NCI-H526 treated with DMSO at 0.1 percent for 48 hours (cell line): ENCODE measurements around the gene DPP6.

Experiments
- DNase-seq: peaks from one replicate; lab custom pipeline; 2025; lab: John Stamatoyannopoulos, UW

DPP6 gene

DNA sequence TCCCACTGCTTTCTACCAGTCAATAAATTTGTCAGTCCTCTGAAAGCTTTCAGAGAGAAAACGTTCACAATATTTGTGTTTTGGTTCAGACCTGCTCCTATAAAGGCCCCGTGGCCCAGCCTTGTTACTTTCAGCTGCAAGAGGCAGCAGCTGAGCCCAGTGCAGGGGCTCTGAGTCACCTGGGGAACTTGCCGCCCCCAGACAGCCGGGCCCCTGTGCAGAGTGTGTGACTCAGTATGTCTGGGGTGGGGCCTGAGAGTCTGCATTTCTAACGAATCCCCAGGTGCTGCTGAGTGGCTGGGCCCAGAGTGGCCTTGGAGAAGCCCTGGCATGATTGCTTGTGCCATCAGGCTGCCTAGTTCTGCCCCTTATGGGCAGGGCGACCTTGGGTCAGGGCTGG lies 647.2 kb downstream of the DPP6 start:
- no peak for DNase-seq

DNA sequence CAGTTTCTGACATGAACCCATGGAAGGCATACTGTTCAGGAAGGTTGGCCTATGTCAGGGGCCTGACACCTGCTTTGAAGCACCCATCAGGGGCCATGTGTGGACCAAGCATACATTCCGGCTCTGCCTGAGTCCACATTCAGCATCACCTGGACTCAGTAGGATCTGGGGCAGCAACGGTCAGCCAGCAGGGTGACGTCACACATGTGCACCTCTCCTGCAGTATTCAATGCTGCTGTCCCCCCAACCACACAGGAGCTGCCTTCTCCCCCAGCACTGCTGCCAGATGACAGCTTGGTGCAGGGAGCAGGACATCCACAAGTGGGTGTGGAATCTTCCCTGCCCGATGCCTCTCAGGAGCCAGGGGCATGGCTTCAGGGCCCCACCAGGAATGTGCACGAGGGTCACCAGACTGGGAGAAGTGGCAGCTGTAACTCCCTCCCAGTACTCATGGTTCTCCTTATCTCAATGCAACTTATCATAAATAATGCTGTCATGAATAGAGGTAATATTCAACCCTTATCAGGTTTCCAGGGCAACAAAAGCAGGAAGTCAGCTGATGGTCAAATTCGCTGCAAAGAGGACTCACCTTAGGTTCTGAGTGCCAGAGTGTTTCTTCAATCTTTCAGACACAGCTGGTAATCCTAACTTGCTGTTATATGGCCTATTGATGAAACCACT lies 657.8 kb downstream of the DPP6 start:
- DNase-seq = no peak

DNA sequence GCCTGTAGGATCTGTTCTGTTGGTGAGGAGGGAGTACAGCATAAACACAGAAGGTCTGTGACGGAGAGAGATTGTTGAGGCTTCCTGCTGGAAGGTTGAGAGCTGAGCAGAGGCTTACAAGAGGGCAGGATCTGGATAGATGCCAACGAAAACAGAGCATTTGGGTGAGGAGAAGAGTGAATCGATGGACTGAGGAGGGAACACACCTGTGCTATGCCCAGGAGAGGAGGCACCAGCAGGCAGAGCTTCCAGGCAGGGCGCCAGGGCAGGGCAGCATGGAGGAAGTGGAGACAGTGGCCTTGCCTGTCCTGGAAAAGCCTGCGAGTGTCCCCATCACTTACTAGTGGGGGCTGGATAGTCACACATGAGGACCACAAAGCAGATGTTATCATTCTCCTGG lies 667.8 kb downstream of the DPP6 start:
- no peak for DNase-seq

DNA sequence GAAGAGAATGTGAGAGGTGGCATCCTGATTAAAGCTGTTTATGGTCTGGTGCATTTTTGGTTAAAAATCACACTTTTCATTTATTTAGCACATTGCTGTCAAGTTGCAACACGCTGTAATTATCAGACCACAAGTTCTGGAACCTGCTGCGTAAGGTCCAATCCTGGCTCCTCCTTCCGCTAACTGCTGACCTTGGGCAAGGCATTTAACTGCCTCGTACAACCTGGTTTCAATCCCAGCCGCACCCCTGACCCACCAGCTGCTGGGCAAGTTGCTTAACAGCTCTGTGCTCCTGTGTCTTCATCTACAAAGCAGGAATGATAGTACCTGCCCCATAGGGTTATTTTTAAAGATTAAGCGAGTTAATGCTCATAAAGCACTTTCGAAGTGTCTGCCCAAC lies 668.9 kb downstream of the DPP6 start:
- no peak for DNase-seq

DNA sequence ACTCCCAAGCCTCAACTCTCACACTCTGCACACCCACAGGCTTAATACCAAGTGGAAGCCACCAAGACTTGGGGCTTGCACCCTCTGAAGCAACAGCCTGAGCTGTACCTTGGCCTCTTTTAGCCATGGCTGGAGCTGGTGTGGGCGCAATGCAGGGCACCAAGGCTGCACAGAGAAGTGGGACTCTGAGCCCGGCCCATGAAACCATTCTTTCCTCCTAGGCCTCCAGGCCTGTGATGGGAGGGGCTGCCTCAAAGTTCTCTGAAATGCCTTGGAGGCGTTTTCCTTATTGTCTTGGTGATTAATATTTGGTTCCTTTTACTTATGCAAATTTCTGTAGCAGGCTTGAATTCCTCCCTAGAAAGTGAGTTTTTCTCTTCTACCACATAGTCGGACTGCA lies 674.2 kb downstream of the DPP6 start:
- no peak for DNase-seq

DNA sequence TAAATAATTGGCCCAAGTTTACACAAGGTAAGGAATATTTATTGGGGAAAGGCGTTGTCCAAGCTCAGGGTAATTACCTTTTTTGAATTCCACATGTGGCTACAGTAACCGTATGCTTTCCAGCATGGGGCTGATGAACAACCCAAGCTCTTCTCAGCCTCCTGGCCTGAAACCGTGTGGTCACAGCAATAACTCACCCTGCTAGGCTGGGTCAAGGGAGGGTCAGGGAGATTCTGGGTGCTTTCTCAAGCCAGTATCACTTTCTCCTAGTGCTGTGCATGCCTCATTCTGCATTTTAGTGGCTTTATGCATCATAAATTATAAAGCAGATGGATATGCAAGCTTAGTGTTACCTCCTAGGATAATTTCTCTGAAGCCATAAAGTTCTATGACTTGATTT lies 676.9 kb downstream of the DPP6 start:
- no peak for DNase-seq

DNA sequence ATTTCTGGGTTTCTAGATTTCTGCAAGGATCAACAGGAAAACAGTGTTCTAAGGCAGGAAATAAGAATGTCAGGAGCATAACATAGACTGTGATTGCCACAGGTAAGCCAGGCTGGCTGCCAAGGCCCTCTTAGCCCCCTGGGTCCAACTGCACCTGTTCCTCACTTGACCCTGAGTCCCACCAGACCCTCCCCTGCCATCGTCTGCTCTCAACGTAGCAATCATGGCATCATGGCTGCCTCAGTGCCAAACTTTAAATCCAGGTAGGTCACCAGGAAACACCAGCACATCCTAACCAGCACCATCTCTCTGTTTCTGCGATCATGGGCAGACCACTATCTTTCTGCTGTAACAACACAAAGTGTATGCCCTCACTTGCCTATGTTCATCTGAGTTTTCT lies 683.6 kb downstream of the DPP6 start:
- no peak for DNase-seq

DNA sequence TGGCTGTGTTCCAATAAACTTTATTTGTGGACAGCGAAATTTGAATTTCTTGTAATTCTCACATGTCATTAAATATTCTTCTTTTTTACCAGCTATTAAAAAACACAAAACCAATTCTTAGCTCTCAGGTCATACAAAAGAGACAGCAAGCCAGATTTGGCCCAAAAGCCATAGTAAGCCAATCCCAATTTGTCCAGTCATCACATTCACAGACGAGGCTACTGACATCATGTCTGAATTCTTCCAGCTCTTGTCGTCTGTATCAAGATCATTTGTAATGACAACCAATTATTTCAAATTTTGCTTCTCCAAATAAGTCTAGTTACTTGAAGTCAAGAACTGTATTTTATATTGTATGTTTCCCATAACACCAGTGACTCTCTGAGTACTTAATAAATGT lies 684.2 kb downstream of the DPP6 start:
- DNase-seq = no peak

DNA sequence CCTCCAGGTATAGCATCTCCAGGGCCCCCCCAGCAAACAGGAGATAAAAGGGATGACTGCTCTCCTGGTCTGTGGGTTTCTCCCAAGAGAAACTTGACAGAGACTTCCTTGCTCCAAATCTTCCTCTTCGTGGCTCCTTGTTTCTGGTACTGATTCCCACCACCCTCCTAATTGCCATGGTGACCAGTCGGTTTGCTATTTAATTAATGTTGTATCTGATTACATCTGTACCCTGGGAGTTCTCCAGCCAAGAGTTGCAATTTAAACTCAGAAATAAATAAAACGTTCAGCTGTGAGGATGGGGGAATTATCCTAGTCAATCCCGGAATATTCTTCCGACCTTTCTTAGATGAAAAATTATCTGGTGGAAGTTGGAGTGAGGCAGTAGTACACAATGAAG lies 686.0 kb downstream of the DPP6 start:
- DNase-seq = no peak

DNA sequence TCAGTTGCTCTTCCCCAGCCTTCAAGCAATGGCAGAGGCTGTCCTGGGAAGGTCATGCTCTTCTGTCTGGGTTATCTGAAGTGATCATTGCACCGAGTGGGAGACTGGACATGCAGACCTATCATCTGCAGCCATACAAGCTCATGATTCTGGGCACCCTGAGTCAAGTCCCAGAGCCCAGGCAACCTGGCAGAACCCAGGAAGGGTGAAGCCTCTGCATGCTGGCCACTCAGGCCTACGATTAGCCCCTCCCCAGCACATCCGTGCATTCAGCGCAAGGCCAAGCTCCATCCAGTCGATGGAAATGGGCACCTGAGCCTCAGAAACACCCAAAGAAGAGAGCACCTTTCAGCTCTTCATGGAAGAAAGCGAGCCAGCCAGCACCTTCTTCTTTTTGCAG lies 688.9 kb downstream of the DPP6 start:
- no peak for DNase-seq

DNA sequence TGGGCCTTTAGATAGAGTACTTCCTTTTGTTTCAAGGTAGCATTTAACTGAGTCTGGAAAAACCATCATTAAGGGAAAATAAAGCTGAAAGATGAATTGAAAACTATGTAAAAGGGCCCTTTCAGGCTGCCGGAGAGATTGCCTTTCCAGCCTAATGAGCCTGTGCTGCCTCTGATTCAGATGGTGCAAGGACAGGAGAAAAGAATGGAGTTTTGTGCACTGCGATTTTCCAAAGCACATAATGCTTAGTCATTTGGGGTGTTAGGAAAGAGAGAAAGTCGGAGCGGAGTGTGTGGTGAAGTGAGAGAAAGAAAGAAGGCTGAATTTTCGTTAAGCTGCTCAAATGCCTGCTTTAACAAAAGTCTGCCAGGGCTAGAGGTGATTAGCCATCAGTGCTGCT lies 691.0 kb downstream of the DPP6 start:
- no peak for DNase-seq

DNA sequence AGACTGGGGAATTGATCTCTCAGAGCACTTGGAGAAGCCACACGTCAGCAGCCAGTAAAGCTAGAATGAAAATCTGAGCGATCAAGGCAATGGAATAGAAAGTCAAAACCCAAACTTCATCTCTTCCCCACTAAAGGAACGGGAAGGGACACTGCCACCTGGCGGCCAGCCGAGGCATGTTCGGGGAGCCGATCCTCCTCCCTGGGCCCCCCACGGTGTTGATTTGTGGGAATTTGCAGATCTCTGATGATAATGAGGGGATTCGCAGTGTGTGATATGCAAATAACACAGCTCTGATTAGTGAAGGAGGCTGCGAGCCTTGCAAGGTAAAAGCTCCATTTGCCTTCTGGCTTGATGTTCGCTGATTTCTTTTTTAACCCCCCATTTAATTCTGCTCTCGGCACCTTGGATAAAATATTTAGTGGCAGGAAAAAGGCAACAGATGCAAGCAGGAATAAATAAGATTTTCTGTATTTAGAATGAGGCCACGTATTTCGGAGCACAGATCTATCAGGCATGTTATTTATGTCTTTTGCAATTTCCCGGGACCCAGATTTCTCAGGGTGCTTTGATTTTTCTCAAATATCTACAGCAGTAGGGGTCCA lies 692.2 kb downstream of the DPP6 start:
- DNase-seq = peak; percentile 12

DNA sequence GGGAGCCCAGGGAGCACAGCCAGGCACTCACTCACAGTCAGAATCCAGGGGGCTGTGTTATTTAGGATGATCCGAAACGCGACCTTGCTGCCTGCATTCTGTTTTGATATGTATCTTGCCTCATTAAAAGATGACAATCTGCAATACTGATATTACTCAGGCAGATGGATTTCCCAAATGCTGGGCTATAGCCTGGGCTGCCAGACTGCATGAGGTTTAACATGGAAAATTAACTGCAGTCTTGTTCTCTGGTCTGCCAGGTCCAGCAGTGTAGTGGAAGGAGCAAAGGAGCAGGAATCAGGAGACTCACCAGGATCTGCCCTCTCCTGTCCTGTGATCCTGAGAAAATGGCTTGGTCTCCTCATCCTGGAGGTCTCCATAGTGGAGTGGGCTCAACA lies 692.7 kb downstream of the DPP6 start:
- no peak for DNase-seq

DNA sequence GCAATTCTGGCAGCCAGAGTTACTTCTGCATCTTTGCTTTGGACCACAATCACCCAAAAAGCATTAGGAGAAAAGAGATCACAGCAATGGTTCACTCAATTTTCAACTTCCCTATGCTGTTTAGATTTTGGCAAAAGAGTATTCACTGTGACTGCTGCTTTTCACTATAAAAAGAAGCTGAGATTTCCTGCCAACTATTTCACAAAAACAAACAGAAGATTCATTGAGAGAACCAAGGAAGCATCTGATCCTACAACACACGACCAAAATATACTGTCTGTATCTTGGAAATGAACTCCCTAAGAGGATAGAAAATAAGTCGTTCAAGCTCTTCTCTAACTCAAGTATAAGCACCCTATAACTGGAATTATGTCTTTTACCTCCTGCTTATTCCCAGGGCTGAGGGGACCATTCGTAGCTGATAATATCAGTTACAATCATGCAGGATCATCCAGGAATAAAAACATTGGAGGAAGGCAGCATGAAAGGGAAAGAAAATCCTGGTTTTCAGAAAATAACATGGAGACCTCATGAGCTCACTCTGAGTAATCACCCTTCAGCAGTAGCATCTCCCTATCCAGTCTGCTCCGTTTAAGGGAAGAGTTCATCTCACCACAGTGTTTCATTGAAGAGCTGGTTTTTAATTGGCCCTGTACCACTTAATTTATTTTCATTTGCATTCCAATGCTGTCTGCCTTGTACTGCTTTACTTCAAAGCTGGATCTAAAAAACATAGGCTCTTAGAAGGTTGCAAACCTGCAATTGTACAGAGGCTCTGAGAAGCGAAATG lies 694.6 kb downstream of the DPP6 start:
- DNase-seq = no peak

DNA sequence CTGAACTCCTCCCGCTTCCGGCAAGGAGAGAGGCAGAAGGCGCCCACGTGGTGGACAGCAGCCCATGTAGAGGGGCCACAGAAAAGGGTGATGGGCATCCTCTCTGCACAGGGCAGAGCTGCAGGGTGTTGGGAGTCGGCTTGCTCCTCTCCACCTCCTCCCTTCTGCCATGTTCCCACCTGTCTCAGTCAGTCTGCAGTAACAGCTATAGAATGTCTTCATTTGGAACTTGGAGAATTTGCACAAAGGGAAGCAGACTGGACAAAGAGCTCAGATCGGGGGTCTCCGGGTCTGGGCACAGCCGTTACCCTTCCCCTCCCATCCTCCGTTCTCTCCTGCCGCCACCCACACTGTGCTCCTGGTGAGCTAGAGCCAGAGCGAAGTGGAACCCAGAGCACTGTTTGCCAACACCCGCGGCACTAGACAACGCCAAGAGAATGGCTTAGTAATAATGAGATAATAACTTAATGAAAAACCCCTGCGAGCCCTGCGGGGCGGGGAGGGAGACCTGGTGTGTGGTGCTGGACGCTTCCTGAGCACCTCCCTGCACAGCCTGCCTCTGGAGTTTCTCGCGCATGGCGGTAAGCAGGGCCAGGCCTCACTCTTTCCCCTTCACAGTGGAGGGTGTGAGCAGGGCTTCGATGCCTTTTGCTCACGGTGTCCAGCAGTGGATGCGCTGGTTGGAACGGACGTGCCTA lies 696.0 kb downstream of the DPP6 start:
- no peak for DNase-seq

DNA sequence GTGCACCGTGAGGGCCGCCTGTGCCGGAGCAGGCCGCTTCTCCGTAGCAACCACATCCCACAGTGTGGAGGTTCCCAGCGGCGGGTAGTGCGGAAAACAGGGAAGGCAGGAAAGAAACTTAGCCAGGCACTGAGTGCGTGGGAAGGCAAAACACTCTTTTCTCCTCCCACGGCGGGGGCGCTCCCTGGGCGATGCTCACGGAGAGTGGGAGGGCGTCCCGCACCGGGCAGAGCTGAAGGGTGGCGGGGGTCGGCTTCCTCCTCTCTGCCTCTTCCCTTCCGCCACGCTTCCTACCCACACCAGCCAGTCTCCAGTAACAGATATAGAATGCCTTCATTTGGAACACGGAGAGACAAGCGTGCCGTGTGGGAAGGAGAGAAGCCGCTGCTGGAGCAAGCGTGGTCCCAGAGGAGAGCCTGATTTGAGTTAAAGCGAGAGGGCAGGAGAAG lies 698.2 kb downstream of the DPP6 start:
- no peak for DNase-seq

DNA sequence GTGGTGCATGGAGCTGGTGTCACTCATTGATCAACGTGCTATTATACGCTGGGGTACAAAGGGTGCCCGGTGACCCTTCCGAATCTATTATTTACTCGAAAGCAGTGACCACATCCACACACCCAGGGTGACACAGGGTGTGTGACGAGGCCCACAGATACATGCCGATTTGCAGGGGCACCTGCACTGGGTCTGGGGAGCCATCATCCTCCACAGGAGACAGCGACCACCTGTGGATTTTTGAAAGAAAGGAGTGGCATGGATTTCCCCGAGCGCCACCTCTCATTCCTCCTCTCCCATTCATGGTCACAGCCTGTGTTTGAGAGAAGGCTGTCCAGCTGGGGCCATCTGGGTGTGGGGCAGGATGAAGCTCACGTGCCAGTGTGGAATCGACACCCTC lies 701.0 kb downstream of the DPP6 start:
- no peak for DNase-seq

DNA sequence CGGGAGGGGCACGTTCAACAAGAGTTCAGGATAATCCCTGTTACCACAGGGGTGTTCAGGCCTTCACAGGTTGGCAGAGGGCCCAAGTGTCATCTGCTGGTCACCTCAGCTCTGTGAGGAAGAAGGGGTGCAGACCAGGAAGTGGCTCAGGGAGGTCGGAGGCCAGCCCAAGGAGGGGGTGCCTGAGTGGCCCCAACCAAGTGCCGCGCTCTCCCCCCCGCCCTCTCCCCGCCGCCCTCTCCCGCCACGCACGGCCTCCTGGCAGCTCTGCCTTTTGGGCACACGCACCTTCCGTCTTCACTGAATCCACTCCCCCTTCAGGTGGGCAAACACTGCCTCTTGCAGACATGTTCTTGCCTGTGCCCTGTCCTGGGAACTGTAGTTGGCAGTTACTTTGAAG lies 705.6 kb downstream of the DPP6 start:
- no peak for DNase-seq

DNA sequence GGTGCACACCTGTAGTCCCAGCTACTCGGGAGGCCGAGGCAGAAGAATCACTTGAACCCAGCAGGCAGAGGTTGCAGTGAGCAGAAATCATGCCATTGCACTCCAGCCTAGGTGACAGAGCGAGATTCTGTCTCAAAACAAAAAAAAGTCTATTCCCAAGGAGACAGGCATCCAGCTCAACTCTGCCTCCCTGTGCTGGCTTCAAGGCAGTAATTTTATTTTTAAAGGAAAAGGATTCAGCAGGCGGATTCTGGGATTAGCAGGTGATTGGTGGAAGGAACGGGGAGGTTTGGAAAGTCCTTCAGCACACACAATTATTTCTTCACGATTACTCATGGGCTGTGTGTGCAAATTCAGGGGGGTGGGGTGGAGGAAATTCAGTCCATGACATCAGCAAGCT lies 707.8 kb downstream of the DPP6 start:
- no peak for DNase-seq

DNA sequence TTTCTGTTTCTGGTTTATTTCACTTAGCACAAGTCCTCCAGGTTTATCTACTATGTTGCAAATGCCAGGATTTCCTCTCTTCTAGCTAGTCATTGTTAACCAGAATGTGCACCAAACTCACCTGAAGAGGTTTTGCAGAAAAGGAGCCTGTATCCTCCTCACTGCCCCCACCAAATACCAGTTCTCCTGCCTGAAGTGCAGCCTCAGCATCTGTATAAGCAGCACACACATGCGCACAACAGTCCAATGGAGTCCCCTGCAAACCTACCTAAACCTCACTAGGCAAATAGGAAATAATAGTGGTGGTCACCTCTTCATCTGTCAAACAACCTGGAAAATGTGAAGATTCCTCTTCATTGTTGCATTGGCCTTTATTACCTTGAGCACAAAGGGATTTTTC lies 712.9 kb downstream of the DPP6 start:
- no peak for DNase-seq

DNA sequence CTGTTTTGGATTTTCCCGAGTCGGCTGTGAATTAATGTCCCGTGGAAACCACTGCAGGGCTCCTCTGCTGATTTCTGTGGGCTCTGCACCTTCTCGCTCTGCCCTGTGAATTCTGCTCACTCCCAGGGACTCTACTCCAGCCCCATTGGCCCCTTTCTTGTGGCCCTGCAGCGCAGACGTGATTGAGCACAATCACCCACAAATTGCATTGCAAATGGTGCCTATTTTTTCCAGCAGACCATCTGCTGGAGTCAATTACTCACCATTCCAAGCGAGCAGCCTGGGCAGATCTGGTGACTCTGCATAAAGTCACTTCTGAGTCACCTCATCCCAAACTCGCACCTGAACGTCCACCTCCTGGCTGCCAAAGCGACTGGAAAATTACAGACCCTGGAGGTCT lies 714.9 kb downstream of the DPP6 start:
- no peak for DNase-seq

DNA sequence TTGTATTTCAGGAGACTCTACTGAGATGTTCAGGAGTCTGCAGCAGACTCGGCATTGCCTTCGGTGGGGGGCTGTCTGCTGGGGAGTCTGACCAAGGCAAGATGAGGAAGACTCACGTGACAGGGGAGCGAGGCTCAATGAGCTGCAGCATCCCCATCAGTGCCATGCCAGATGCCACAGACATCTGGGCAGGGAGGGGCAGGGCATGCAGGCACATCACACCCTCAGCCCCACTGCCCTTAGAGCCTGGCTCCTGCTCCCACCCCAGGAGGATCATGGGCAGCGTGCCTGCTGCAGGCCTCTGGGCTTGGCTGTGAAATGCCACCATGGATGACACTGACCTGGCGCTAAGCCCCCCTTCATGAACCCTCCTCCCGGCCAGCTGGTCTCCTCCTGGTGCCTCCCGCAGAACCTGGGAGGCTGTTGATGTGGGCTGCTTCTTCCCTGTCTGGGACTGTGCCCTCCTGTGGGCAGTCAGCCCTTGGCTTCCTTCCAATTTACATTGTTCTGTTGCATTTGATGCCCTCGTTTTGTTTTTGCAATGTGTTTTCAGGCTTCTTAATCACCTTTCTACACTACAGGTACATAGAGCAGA lies 715.7 kb downstream of the DPP6 start:
- no peak for DNase-seq
